Measurements from ENCODE around the gene UBIAD1.

The UBIAD1 gene

DNA sequence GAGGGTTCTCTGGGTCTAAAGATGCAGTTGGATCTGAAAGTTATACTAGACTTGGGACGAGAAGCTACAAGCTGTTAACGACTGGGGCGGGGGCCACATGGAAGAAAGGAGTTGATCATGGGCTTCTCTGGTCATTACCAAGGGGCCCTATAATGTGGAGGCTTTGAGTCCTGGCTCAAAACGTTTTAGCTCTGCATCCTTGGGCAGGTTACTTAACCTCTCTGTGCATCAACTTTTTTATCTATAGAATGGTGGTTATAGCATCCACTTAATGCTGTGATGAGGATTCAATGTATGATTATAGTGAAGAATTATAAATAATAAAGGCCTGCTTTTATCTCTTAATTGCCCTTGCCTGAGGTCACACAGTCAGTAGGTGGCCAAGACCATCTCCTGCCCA is 53.1 kb downstream of the UBIAD1 start:
- Histone ChIP-seq H3K36me3 (ENCODE audit: control insufficient read depth, insufficient read depth, low read length) (no peaks in the 10 kb centered on the region), H3K4me3 (ENCODE audit: low read length) (no peak overlapping the region), H3K9ac (ENCODE audit: low read length) (no peak overlapping the region), H3K27me3 (ENCODE audit: control insufficient read depth, insufficient read depth, low read length) (no peaks in the 10 kb centered on the region), H3K27ac (ENCODE audit: low read depth, low read length) (no peak overlapping the region), H3K4me1 (ENCODE audit: control insufficient read depth, insufficient read depth, low read length) (no peaks in the 10 kb centered on the region)

DNA sequence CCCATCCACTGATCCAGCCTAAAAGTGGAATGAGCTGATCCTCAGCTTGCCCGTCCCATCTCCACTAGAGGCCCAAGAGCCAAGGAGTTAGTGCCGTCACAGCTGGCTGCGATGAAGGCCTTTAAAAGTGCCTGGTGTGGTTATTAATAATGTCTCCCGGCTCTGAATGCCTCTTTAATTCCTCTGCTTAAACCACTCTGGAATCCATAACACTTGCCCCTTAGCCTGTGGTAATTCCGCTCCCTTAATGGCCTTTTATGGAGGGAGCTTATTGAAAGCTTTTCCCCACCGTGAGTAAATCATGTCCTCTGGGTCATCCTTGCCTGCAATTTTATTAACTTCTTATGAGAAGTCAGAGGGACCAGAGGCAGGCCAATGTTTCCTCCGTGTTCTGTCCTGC is 55.4 kb downstream of the UBIAD1 start:
- Histone ChIP-seq H3K27ac (ENCODE audit: low read depth, low read length) (no peak overlapping the region), H3K4me3 (ENCODE audit: low read length) (no peak overlapping the region), H3K27me3 (ENCODE audit: control insufficient read depth, insufficient read depth, low read length) (no peaks in the 10 kb centered on the region), H3K4me1 (ENCODE audit: control insufficient read depth, insufficient read depth, low read length) (no peaks in the 10 kb centered on the region), H3K9ac (ENCODE audit: low read length) (no peak overlapping the region), H3K36me3 (ENCODE audit: control insufficient read depth, insufficient read depth, low read length) (no peaks in the 10 kb centered on the region)

DNA sequence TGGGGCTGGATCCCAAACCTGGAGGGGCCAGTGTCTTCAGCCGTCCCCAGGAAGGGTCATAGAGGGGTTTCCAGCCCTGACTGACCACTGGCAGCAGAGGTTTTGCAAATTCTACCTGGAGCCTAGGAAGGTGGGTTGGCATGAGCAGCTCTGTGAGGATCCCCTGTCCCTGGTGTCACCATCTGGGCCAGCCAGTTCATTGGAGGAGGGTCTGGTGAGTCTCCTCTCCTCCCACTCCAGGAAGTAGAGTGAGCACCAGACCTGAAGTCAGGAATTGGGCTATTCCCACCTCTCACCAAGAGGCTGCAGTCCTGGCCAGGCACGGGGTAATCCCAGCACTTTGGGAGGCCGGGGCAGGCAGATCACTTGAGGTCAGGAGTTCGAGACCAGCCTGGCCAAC is 57.4 kb downstream of the UBIAD1 start:
- no peak overlapping the region for H3K9ac ChIP-seq (ENCODE audit: low read length)
- no peak overlapping the region for H3K4me3 ChIP-seq (ENCODE audit: low read length)
- H3K27ac ChIP-seq (ENCODE audit: low read depth, low read length): no peak overlapping the region
- no peaks in the 10 kb centered on the region for H3K27me3 ChIP-seq (ENCODE audit: control insufficient read depth, insufficient read depth, low read length)
- H3K36me3 ChIP-seq (ENCODE audit: control insufficient read depth, insufficient read depth, low read length): no peaks in the 10 kb centered on the region
- H3K4me1 ChIP-seq (ENCODE audit: control insufficient read depth, insufficient read depth, low read length): no peaks in the 10 kb centered on the region

DNA sequence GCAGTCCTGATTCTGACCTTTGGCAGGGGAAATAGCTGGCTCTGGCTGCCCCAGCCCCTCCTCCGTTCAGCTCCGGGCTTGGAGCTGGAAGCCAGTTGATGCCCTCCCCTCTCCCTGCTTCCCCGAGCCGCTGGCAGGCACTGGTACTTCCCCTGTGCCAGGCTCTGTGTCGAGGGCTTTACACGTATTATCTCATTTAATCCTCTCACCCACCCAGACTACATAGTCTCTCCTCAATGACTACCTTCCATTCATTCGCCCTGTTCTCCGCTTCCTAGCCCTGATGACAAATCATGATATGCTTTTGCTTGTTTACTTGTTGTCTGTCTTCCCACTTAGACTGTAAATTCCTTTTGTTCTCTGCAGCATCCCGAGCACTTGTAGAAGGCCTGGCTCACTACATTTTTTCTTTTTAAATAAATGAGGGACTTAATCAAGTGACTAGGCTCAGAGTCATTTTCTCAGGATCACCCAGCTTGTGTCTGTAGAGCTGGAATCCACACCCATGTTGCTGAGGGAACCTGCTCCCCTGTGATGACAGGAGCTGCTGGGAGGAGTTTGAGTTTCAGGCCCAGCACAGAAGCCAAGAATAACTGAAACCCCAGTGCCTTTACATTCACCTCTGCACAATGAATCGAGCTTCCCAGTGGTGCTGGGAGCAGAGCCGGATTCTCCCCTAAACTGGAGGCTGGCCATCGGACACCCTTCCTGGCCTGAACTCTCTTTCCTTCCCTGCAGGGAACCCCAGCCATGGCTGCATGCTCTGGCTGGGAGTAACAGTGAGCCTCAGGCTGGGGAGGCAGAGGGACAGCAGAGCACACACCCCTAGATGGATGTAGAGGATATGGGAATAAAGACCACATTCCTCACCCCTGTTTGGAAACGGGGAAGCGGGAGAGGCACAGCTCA is 58.3 kb downstream of the UBIAD1 start:
- Histone ChIP-seq H3K4me1 (ENCODE audit: control insufficient read depth, insufficient read depth, low read length) (no peaks in the 10 kb centered on the region), H3K27me3 (ENCODE audit: control insufficient read depth, insufficient read depth, low read length) (no peaks in the 10 kb centered on the region)

DNA sequence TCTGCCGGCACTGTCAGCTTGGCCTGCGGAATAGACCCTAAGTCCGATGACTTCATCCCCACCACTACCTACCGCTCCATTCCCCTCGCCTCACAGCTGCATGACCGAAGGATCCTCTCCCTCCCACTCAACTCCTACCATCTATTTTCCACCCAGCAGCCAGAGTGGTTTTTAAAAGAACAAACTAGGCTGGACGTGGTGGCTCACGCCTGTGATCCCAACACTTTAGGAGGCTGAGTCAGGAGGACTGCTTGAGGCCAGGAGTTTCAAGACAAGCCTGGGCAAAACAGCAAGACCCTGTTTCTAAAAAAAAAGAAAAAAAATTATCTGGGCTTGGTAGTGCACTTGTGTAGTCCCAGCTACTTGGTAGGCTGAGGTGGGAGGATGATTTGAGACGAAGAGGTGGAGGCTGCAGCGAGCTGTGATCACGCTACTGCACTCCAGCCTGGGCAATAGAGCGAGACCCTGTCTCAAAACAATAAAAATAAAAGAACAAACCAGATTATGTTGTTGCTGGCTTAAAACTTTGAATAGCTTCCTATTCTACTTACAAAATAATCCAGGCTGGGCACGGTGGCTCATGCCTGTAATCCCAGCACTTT is 59.0 kb downstream of the UBIAD1 start:
- Histone ChIP-seq H3K9ac (ENCODE audit: low read length) (no peak overlapping the region), H3K4me1 (ENCODE audit: control insufficient read depth, insufficient read depth, low read length) (no peaks in the 10 kb centered on the region), H3K27me3 (ENCODE audit: control insufficient read depth, insufficient read depth, low read length) (no peaks in the 10 kb centered on the region), H3K4me3 (ENCODE audit: low read length) (no peak overlapping the region), H3K36me3 (ENCODE audit: control insufficient read depth, insufficient read depth, low read length) (no peaks in the 10 kb centered on the region), H3K27ac (ENCODE audit: low read depth, low read length) (no peak overlapping the region)

More for the DNA sequence above, 58.3 kb downstream of the UBIAD1 start:
- Histone ChIP-seq H3K27ac (ENCODE audit: low read depth, low read length) (no peak overlapping the region), H3K4me3 (ENCODE audit: low read length) (no peak overlapping the region), H3K36me3 (ENCODE audit: control insufficient read depth, insufficient read depth, low read length) (no peaks in the 10 kb centered on the region), H3K9ac (ENCODE audit: low read length) (no peak overlapping the region)

DNA sequence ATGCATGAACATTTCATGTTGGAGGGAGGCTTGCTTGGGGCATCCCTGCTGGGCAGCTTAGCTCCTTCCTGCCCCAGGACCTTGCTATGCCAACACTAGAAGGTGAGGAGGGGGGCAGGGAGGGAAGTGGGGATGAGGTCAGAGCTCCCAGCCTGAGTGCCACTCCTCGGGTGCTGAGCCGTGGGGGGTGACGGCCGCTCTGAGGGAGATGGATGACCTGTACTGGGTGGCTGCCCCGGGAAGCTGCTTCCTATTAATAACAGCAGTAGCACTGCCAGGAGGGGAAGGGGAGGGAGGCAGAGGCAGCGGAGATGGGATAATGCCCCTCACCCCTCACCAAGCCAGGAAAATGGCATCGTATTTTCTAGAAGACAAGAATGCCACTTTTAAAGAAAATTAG is 60.6 kb downstream of the UBIAD1 start:
- H3K27me3 ChIP-seq (ENCODE audit: control insufficient read depth, insufficient read depth, low read length): no peaks in the 10 kb centered on the region
- H3K4me3 ChIP-seq (ENCODE audit: low read length): no peak overlapping the region
- no peak overlapping the region for H3K9ac ChIP-seq (ENCODE audit: low read length)
- no peaks in the 10 kb centered on the region for H3K36me3 ChIP-seq (ENCODE audit: control insufficient read depth, insufficient read depth, low read length)
- no peak overlapping the region for H3K27ac ChIP-seq (ENCODE audit: low read depth, low read length)
- no peaks in the 10 kb centered on the region for H3K4me1 ChIP-seq (ENCODE audit: control insufficient read depth, insufficient read depth, low read length)

DNA sequence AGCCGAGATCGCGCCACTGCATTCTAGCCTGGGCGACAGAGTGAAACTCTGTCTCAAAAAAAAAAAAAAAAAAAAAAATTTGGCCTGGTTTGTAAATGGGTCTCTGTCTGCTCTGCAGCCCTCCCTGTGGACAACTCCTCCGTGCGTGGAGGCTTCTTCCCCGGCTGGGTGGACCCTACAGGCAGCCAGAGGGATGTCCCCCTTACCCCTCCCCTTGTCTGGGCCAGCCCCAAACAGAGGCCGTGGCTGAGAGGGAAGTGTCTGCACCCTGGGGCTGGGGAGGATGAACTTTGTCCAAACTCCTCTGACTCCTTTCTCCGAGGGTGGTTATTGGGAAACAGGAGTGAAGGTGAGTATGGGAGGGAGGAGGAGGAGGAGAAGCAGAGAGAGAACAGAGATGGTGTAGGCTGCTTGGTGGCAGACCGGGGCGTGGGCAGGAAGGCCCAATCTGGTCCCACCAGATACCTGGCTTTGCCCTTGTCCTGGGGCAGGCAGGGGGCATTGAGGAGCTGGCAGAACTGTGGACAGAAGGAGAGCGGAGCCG is 61.3 kb downstream of the UBIAD1 start:
- Histone ChIP-seq H3K4me1 (ENCODE audit: control insufficient read depth, insufficient read depth, low read length) (no peaks in the 10 kb centered on the region), H3K27me3 (ENCODE audit: control insufficient read depth, insufficient read depth, low read length) (no peaks in the 10 kb centered on the region), H3K9ac (ENCODE audit: low read length) (no peak overlapping the region), H3K27ac (ENCODE audit: low read depth, low read length) (no peak overlapping the region), H3K36me3 (ENCODE audit: control insufficient read depth, insufficient read depth, low read length) (no peaks in the 10 kb centered on the region), H3K4me3 (ENCODE audit: low read length) (no peak overlapping the region)

DNA sequence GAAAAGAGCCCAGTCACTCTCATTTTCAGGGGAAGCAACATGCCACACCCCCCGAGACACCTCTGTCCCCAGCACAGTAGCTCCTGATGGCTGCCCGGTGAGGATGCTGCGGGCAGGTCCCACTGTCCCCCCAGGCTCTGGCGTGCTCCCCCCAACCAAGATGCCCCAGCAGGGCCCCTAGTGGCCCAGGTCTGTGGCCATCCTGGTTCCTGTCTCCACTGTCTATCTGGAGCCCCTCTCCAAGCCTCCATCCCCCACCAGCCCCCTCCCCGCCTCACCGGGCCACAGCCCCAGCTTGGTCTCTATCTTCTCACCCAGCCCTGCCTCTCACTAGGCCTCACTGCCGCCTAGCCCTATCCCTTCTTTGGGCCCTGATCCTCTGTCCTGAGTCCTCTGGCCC is 61.8 kb downstream of the UBIAD1 start:
- Histone ChIP-seq H3K27ac (ENCODE audit: low read depth, low read length) (no peak overlapping the region), H3K27me3 (ENCODE audit: control insufficient read depth, insufficient read depth, low read length) (no peaks in the 10 kb centered on the region), H3K9ac (ENCODE audit: low read length) (no peak overlapping the region), H3K36me3 (ENCODE audit: control insufficient read depth, insufficient read depth, low read length) (no peaks in the 10 kb centered on the region), H3K4me1 (ENCODE audit: control insufficient read depth, insufficient read depth, low read length) (no peaks in the 10 kb centered on the region), H3K4me3 (ENCODE audit: low read length) (no peak overlapping the region)

DNA sequence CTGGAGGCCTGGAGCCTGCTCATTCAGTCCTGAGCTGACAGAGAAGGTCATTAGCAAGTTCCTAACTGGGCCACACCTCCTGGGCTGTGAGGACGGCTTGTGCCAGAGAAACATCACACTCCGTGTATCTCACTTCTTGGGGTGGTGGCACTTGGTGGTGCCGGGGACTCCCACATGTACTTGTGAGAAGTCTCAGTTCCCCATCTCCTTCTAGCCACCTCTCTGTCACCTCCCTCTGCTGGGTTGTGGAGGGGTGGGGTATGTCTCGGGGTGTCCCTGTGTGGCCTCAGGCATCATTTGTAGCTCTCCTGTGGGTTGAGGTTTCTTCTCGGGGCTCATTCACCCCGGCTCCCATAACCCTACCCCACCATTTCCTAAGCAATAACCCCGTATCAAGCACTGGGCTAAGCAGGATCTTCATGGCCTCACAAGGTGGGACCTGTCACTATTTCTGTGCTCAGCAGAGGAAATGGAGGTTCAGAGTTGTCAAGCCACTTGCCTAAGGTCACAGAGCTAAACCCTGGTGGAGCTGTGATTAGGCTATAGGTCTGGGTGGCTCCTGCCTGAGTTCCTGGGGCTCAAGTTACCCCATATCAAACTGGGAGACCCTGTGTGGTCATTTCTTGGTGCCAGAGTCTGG is 62.5 kb downstream of the UBIAD1 start:
- Histone ChIP-seq H3K27ac (ENCODE audit: low read depth, low read length) (no peak overlapping the region), H3K36me3 (ENCODE audit: control insufficient read depth, insufficient read depth, low read length) (no peaks in the 10 kb centered on the region), H3K4me3 (ENCODE audit: low read length) (no peak overlapping the region), H3K9ac (ENCODE audit: low read length) (no peak overlapping the region), H3K4me1 (ENCODE audit: control insufficient read depth, insufficient read depth, low read length) (no peaks in the 10 kb centered on the region), H3K27me3 (ENCODE audit: control insufficient read depth, insufficient read depth, low read length) (no peaks in the 10 kb centered on the region)

DNA sequence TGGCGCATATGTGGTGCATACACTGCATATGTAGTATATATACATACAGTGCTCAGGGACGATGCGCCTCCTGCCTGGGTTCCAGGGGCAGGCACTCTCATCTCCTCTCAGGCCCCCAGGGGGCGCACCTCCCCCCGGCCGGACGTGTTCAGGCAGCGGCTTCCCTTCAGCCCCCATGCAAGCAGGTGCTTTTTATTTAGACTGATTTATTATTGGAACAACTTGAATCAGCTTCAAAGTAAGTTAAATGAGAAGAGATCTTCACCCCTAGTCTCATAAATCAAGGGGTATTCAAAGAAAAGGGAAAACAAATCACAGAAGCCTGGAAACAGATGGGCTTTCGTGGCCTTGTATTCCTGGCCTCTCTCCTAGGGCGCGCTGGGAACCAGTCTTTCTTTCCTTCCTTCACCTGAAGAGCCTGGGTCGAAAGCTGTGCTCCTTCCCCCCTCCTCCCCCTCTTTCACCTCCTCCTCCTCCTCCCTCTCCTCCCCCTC is 64.6 kb downstream of the UBIAD1 start:
- H3K9ac ChIP-seq (ENCODE audit: low read length): no peak overlapping the region
- no peaks in the 10 kb centered on the region for H3K36me3 ChIP-seq (ENCODE audit: control insufficient read depth, insufficient read depth, low read length)
- no peak overlapping the region for H3K27ac ChIP-seq (ENCODE audit: low read depth, low read length)
- H3K4me1 ChIP-seq (ENCODE audit: control insufficient read depth, insufficient read depth, low read length): no peaks in the 10 kb centered on the region
- H3K4me3 ChIP-seq (ENCODE audit: low read length): no peak overlapping the region
- H3K27me3 ChIP-seq (ENCODE audit: control insufficient read depth, insufficient read depth, low read length): no peaks in the 10 kb centered on the region

Data from rectal smooth muscle tissue (tissue), 1 donor.